Measurements from ENCODE around the gene CENPP.

Gene CENPP

GRCh38 chr9:92644278-92644677 is 318.5 kb downstream of the CENPP start:
- DNase-seq = no peak

GRCh38 chr9:92645041-92645440 is 319.3 kb downstream of the CENPP start:
- no peak for DNase-seq

GRCh38 chr9:92647671-92648473 is 322.1 kb downstream of the CENPP start:
- no peak for DNase-seq

GRCh38 chr9:92648474-92648971 is 322.8 kb downstream of the CENPP start:
- no peak for DNase-seq

- no peak for DNase-seq
Measured at GRCh38 chr9:92649007-92649406, 323.3 kb downstream of the CENPP start.

GRCh38 chr9:92650296-92650695 is 324.5 kb downstream of the CENPP start:
- DNase-seq = no peak

GRCh38 chr9:92650839-92651621 is 325.3 kb downstream of the CENPP start:
- DNase-seq = no peak

- no peak for DNase-seq
Measured at GRCh38 chr9:92652461-92652860, 326.7 kb downstream of the CENPP start.

- no peak for DNase-seq
Measured at GRCh38 chr9:92654481-92655301, 328.9 kb downstream of the CENPP start.

- no peak for DNase-seq
Measured at GRCh38 chr9:92655366-92655765, 329.6 kb downstream of the CENPP start.

- no peak for DNase-seq
Measured at GRCh38 chr9:92655896-92656536, 330.3 kb downstream of the CENPP start.

- DNase-seq = no peak
Measured at GRCh38 chr9:92656537-92656925, 330.8 kb downstream of the CENPP start.

- no peak for DNase-seq
Measured at GRCh38 chr9:92657296-92658094, 331.7 kb downstream of the CENPP start.

GRCh38 chr9:92658176-92658575 is 332.4 kb downstream of the CENPP start:
- DNase-seq = no peak

GRCh38 chr9:92658611-92659010 is 332.9 kb downstream of the CENPP start:
- DNase-seq = no peak

GRCh38 chr9:92659601-92660000 is 333.8 kb downstream of the CENPP start:
- no peak for DNase-seq

GRCh38 chr9:92660266-92660665 is 334.5 kb downstream of the CENPP start:
- DNase-seq = no peak

- no peak for DNase-seq
Measured at GRCh38 chr9:92661127-92661526, 335.4 kb downstream of the CENPP start.

GRCh38 chr9:92661743-92662142 is 336.0 kb downstream of the CENPP start:
- DNase-seq = no peak

- DNase-seq = no peak
Measured at GRCh38 chr9:92663126-92663525, 337.4 kb downstream of the CENPP start.

- no peak for DNase-seq
Measured at GRCh38 chr9:92663951-92664350, 338.2 kb downstream of the CENPP start.

Data from T1000 (cell line).